Panc1 (cell line): ENCODE results near the gene PCCA. TPM values are rescaled to one million over a fixed set of nuclear protein-coding genes. Genes with fewer than 3 reads are reported as not detected.

ENCODE experiments used
- ATAC-seq: fragments of 200-7000 bp; cut with Tn5 transposase; 2 replicates; pipeline ENCODE4 v1.9.1; 2020; ENCODE audit warnings: mild to moderate bottlenecking, moderate library complexity
- BruUV-seq: library from RNA; stranded (reverse); fragments of 400-500 nt; replicated peaks from 2 replicates; lab custom pipeline; 2021; lab: Mats Ljungman, UMichigan
- CTCF ChIA-PET: fragments of 300-600 bp; sonication (Branson Sonifier 250); formaldehyde crosslinking; loops from one replicate; lab custom pipeline; 2022; ENCODE audit warnings: antibody characterized with exemption; lab: Charles Lee
- POLR2A ChIA-PET: fragments of 300-600 bp; sonication (Branson Sonifier 250); formaldehyde crosslinking; loops from one replicate; lab custom pipeline; 2022; ENCODE audit warnings: antibody characterized with exemption; lab: Charles Lee
- DNase-seq: peaks from one replicate; pipeline ENCODE4 v3.0.0-alpha.2; 2010; ENCODE audit warnings: low read depth, low spot score
- H3K27ac ChIP-seq: 2 replicates; pipeline ENCODE4 v1.5.1; 2011; ENCODE audit warnings: mild to moderate bottlenecking, low read length, inconsistent platforms
- H3K27me3 ChIP-seq: fragments of 200-500 bp; sonication (Bioruptor generic); 2 replicates; pipeline ENCODE4 v1.6.0; 2014; ENCODE audit warnings: low read length, inconsistent platforms; ENCODE audit not compliant: control insufficient read depth, insufficient read depth
- H3K36me3 ChIP-seq: fragments of 200-500 bp; sonication (Bioruptor generic); 2 replicates; pipeline ENCODE4 v1.5.1; 2014; ENCODE audit warnings: inconsistent platforms, mild to moderate bottlenecking, low read length, moderate library complexity; ENCODE audit not compliant: control insufficient read depth, insufficient read depth
- H3K4me1 ChIP-seq: 2 replicates; pipeline ENCODE4 v1.5.1; 2011; ENCODE audit warnings: inconsistent platforms, mild to moderate bottlenecking, low read length, moderate library complexity; ENCODE audit not compliant: control insufficient read depth, insufficient read depth
- H3K4me3 ChIP-seq, 2 experiments: 2 replicates each; pipeline ENCODE4 v1.5.1; 2011 to 2012; ENCODE audit warnings: low read depth in 2 of 2, low read length in 2 of 2, mild to moderate bottlenecking in 2 of 2, inconsistent platforms in 1 of 2, moderate library complexity in 1 of 2
- H3K9me3 ChIP-seq: fragments of 200-500 bp; sonication (Bioruptor generic); 2 replicates; pipeline ENCODE4 v1.5.1; 2014; ENCODE audit warnings: low read depth, mild to moderate bottlenecking, inconsistent platforms, low read length, moderate library complexity; ENCODE audit not compliant: control insufficient read depth, insufficient read depth
- POLR2AphosphoS5 ChIP-seq: IDR thresholded peaks from 2 replicates; pipeline ENCODE4 v1.6.1; 2012; ENCODE audit warnings: mild to moderate bottlenecking, low read depth, low read length, moderate library complexity
- REST ChIP-seq, 2 experiments: IDR thresholded peaks; 2 replicates each; pipeline ENCODE4 v1.6.1; 2011 to 2012; ENCODE audit warnings: low read depth in 2 of 2, control low read depth in 1 of 2, low read length in 1 of 2, mild to moderate bottlenecking in 1 of 2, moderate library complexity in 1 of 2; ENCODE audit not compliant: insufficient read depth in 1 of 2
- SIN3A ChIP-seq: IDR thresholded peaks from 2 replicates; pipeline ENCODE4 v1.6.1; 2012; ENCODE audit warnings: low read depth, mild to moderate bottlenecking, low read length, moderate library complexity, borderline replicate concordance; ENCODE audit not compliant: insufficient read depth
- TCF7L2 ChIP-seq: IDR thresholded peaks from 2 replicates; pipeline ENCODE4 v1.6.1; 2011; ENCODE audit warnings: mild to moderate bottlenecking, low read depth, low read length, inconsistent platforms
- in situ Hi-C: cut with HindIII; loops from 2 replicates; pipeline ENCODE4 v1.10.0; 2016; ENCODE audit warnings: low sequenced_read_pairs, low pct_unique_long_range_greater_than_20kb
- intact Hi-C: fragments of 100-400 bp; cut with micrococcal nuclease; formaldehyde crosslinking; loops from one replicate; pipeline ENCODE4 v1.10.0; 2022; ENCODE audit not compliant: unreplicated experiment
- total RNA-seq: library from RNA; stranded (reverse); gene quantifications from one replicate; pipeline ENCODE4 v1.2.1, GENCODE V29; 2021; ENCODE audit not compliant: unreplicated experiment
- TF ChIP-seq, protein P1 (sequence below): fragments of 450-650 bp; IDR thresholded peaks from 2 replicates; pipeline ENCODE4 v1.5.1; 2017; ENCODE audit warnings: mild to moderate bottlenecking

Gene PCCA
- total RNA-seq, 1 experiment from 2014 or later, result 14.7 TPM

GRCh38 chr13:100125946-100126345 is 37.1 kb downstream of the PCCA start:
- in situ Hi-C loops, result no loop called here
- H3K9me3 ChIP-seq, result no peaks in the 10 kb centered on the region
- H3K27me3 ChIP-seq, result no peaks in the 10 kb centered on the region
- no peaks in the 10 kb centered on the region for H3K4me1 ChIP-seq
- no peak for TF ChIP-seq SIN3A
- no peak for TF ChIP-seq REST (IDR thresholded peaks at IDR 0.05; ENCODE audit: insufficient read depth in 1 of 2, low read depth in 2 of 2, low read length in 1 of 2)
- TF ChIP-seq, protein P1, sequence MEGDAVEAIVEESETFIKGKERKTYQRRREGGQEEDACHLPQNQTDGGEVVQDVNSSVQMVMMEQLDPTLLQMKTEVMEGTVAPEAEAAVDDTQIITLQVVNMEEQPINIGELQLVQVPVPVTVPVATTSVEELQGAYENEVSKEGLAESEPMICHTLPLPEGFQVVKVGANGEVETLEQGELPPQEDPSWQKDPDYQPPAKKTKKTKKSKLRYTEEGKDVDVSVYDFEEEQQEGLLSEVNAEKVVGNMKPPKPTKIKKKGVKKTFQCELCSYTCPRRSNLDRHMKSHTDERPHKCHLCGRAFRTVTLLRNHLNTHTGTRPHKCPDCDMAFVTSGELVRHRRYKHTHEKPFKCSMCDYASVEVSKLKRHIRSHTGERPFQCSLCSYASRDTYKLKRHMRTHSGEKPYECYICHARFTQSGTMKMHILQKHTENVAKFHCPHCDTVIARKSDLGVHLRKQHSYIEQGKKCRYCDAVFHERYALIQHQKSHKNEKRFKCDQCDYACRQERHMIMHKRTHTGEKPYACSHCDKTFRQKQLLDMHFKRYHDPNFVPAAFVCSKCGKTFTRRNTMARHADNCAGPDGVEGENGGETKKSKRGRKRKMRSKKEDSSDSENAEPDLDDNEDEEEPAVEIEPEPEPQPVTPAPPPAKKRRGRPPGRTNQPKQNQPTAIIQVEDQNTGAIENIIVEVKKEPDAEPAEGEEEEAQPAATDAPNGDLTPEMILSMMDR, result no peak
- no peak for TF ChIP-seq TCF7L2
- TF ChIP-seq POLR2AphosphoS5, result no peak
- H3K36me3 ChIP-seq, result no peaks in the 10 kb centered on the region; the same call in 1 of the 2 replicates
- DNase-seq (no peak), ATAC-seq (no peak)
- ChIA-PET POLR2A (no interaction called here), CTCF (no interaction called here)
- intact Hi-C loops, result no loop called here
- H3K4me3 ChIP-seq, result no peak overlapping the region
- BruUV-seq, result no TSS peak
- H3K27ac ChIP-seq, result no peak overlapping the region

GRCh38 chr13:100128373-100128772 is 39.5 kb downstream of the PCCA start:
- Histone ChIP-seq H3K4me1 (no peaks in the 10 kb centered on the region), H3K36me3 (no peaks in the 10 kb centered on the region; the same call in 1 of the 2 replicates), H3K9me3 (no peaks in the 10 kb centered on the region), H3K4me3 (no peak overlapping the region), H3K27ac (no peak overlapping the region), H3K27me3 (no peaks in the 10 kb centered on the region)
- in situ Hi-C loops, result no loop called here
- no peak for TF ChIP-seq POLR2AphosphoS5
- TF ChIP-seq TCF7L2, result no peak
- TF ChIP-seq REST (IDR thresholded peaks at IDR 0.05; ENCODE audit: insufficient read depth in 1 of 2, low read depth in 2 of 2, low read length in 1 of 2), result no peak
- no peak for TF ChIP-seq SIN3A
- TF ChIP-seq, protein P1, result no peak
- intact Hi-C loops, result no loop called here
- ChIA-PET POLR2A (no interaction called here), CTCF (no interaction called here)
- BruUV-seq, result no TSS peak
- no peak for DNase-seq
- no peak for ATAC-seq
